Measurements from ENCODE around the gene NFKBIB. TPM values are rescaled to one million over a fixed set of nuclear protein-coding genes. Genes with fewer than 3 reads are reported as not detected.

Gene NFKBIB
- total RNA-seq, 1 experiment from 2014 or later, result 45.4 TPM

DNA sequence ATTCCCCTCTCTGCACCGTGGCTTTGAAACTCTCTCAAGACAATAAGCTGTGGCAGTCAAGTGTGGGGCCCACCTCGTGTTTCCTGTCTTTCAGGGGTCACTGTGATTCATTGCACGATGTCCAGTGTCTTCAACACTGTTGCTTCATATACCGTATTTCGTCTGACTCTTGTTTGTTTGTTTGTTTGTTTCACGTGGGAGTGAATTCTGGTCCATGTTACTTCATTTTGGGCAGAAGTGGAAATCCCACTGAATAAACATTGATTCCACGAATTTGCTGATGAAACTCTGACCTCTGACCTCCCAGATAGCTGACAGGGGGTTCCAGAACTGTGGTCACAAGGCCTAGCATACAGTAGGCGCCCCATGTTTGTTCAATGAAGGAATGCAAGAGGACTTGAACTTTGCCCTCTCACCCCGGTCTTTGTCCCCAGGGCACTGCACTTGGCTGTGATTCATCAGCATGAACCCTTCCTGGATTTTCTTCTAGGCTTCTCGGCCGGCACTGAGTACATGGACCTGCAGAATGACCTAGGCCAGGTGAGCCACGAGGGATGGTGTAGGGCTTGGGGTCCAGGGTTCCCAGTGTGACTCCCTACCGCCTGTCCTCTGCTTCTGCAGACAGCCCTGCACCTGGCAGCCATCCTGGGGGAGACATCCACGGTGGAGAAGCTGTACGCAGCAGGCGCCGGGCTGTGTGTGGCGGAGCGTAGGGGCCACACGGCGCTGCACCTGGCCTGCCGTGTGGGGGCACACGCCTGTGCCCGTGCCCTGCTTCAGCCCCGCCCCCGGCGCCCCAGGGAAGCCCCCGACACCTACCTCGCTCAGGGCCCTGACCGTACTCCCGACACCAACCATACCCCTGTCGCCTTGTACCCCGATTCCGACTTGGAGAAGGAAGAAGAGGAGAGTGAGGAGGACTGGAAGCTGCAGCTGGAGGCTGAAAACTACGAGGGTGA is 5.1 kb downstream of the NFKBIB start:
- Mint-ChIP-seq H3K4me1 (ENCODE audit: insufficient read depth, unreplicated experiment) (peaks cover 11% of the 10 kb centered on the region), H3K4me3 (ENCODE audit: unreplicated experiment) (no peak overlapping the region), H3K9me3 (ENCODE audit: unreplicated experiment) (no peaks in the 10 kb centered on the region), H3K27ac (ENCODE audit: low read depth, unreplicated experiment) (peak overlapping the region; percentile 77), H3K27me3 (ENCODE audit: insufficient read depth, unreplicated experiment) (no peaks in the 10 kb centered on the region), H3K36me3 (ENCODE audit: insufficient read depth, unreplicated experiment) (peaks cover 31% of the 10 kb centered on the region)
- TF ChIP-seq, protein P1, sequence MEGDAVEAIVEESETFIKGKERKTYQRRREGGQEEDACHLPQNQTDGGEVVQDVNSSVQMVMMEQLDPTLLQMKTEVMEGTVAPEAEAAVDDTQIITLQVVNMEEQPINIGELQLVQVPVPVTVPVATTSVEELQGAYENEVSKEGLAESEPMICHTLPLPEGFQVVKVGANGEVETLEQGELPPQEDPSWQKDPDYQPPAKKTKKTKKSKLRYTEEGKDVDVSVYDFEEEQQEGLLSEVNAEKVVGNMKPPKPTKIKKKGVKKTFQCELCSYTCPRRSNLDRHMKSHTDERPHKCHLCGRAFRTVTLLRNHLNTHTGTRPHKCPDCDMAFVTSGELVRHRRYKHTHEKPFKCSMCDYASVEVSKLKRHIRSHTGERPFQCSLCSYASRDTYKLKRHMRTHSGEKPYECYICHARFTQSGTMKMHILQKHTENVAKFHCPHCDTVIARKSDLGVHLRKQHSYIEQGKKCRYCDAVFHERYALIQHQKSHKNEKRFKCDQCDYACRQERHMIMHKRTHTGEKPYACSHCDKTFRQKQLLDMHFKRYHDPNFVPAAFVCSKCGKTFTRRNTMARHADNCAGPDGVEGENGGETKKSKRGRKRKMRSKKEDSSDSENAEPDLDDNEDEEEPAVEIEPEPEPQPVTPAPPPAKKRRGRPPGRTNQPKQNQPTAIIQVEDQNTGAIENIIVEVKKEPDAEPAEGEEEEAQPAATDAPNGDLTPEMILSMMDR (IDR thresholded peaks at IDR 0.05; ENCODE audit: unreplicated experiment), result no peak
- no peak for DNase-seq (ENCODE audit: unreplicated experiment)
- ChIA-PET POLR2A (no interaction called here), CTCF (interaction anchor here (0.6 to 1.8 kb wide), 3 partner anchors 25 to 423 kb away, joined by 3 to 8 read pairs (median 7); partner anchors contain the start of genes MRPS12 and SARS2)
- no TSS peak for BruUV-seq (replicated peaks)
- intact Hi-C loops (cut with micrococcal nuclease), result no loop called here

DNA sequence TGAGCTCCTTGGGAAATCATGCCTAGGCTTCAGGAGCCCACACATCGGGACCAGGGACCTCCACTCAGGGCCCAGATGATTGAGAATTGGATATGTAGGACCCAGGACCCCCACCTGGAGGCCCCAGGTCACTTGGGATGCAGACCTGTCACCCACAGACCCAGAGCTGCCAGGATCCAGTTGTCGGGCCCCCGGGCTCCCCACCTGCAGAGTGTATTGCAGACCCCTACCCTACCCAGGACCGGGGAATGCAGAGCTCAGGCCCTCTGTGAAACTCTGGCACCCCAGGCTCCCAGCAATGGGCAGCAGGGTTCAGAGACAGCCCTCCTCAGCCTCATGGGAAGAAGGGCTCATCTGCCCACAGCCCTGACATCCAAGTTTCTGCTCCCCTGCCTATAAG is 5.9 kb downstream of the NFKBIB start:
- TF ChIP-seq, protein P1 (IDR thresholded peaks at IDR 0.05; ENCODE audit: unreplicated experiment), result no peak

DNA sequence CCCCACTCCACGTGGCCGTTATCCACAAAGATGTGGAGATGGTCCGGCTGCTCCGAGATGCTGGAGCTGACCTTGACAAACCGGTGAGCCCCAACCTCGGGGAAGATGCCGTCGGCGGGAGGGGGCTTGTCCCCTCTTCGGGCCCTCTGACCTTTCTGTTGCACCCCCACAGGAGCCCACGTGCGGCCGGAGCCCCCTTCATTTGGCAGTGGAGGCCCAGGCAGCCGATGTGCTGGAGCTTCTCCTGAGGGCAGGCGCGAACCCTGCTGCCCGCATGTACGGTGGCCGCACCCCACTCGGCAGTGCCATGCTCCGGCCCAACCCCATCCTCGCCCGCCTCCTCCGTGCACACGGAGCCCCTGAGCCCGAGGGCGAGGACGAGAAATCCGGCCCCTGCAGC is 7.5 kb downstream of the NFKBIB start:
- ChIA-PET CTCF (interaction anchor here (0.5 to 1.8 kb wide), 4 partner anchors 12 to 275 kb away, joined by 3 to 10 read pairs (median 3); partner anchors contain the start of gene SARS2), POLR2A (interaction anchor here (0.6 to 2.4 kb wide), 2 partner anchors 23 to 69 kb away, joined by 4 to 5 read pairs; partner anchors contain the start of genes MRPS12 and SARS2)
- intact Hi-C loops (cut with micrococcal nuclease), result no loop called here
- DNase-seq (ENCODE audit: unreplicated experiment), result no peak
- H3K27me3 Mint-ChIP-seq (ENCODE audit: insufficient read depth, unreplicated experiment), result no peaks in the 10 kb centered on the region
- no TSS peak for BruUV-seq (replicated peaks)
- no peak overlapping the region for H3K4me3 Mint-ChIP-seq (ENCODE audit: unreplicated experiment)
- TF ChIP-seq, protein P1 (IDR thresholded peaks at IDR 0.05; ENCODE audit: unreplicated experiment), result no peak
- no peak overlapping the region for H3K27ac Mint-ChIP-seq (ENCODE audit: low read depth, unreplicated experiment)
- H3K9me3 Mint-ChIP-seq (ENCODE audit: unreplicated experiment), result no peaks in the 10 kb centered on the region
- peaks cover 31% of the 10 kb centered on the region for H3K36me3 Mint-ChIP-seq (ENCODE audit: insufficient read depth, unreplicated experiment)
- no peaks in the 10 kb centered on the region for H3K4me1 Mint-ChIP-seq (ENCODE audit: insufficient read depth, unreplicated experiment)

More for the DNA sequence above, 5.9 kb downstream of the NFKBIB start:
- Mint-ChIP-seq H3K4me1 (ENCODE audit: insufficient read depth, unreplicated experiment) (peaks cover 4% of the 10 kb centered on the region), H3K36me3 (ENCODE audit: insufficient read depth, unreplicated experiment) (peaks cover 31% of the 10 kb centered on the region), H3K27ac (ENCODE audit: low read depth, unreplicated experiment) (peak overlapping the region; percentile 46), H3K27me3 (ENCODE audit: insufficient read depth, unreplicated experiment) (no peaks in the 10 kb centered on the region), H3K4me3 (ENCODE audit: unreplicated experiment) (no peak overlapping the region), H3K9me3 (ENCODE audit: unreplicated experiment) (no peaks in the 10 kb centered on the region)
- intact Hi-C loops (cut with micrococcal nuclease), result no loop called here
- ChIA-PET CTCF (interaction anchor here (0.5 to 1.8 kb wide), 5 partner anchors 25 to 422 kb away, joined by 3 to 8 read pairs (median 4); partner anchors contain the start of genes MRPS12 and SARS2), POLR2A (interaction anchor here (2.4 kb wide), 1 partner anchor 24 kb away, joined by 5 read pairs; the partner anchor contains the start of genes MRPS12 and SARS2)
- DNase-seq (ENCODE audit: unreplicated experiment), result no peak
- no TSS peak for BruUV-seq (replicated peaks)

DNA sequence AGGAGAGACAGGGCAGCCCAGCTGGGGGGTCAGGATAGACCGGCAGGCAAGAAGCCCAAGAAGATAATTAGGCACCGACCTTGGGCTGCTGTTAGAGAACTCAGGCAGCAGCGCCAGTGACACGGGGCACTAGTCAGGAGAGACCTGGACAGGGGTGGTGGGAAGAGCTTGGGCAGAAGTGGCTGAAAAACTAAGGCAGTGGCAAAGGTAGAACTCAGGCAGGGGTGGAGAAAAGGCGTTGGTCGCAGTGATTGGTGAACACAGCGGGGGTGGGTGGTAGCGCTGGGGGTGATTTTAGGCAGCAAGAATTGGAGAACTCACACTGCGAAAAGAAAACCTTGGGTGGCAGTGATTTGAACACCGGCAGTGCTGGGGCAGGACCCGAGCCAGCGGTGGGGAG is 7.9 kb downstream of the NFKBIB start:
- BruUV-seq (replicated peaks), result no TSS peak
- POLR2A ChIA-PET, result interaction anchor here (2.4 kb wide), 1 partner anchor 22 kb away, joined by 5 read pairs; the partner anchor contains the start of genes MRPS12 and SARS2
- TF ChIP-seq, protein P1 (IDR thresholded peaks at IDR 0.05; ENCODE audit: unreplicated experiment), result no peak
- no peak overlapping the region for H3K4me3 Mint-ChIP-seq (ENCODE audit: unreplicated experiment)
- H3K9me3 Mint-ChIP-seq (ENCODE audit: unreplicated experiment), result no peaks in the 10 kb centered on the region
- no peak for DNase-seq (ENCODE audit: unreplicated experiment)
- H3K36me3 Mint-ChIP-seq (ENCODE audit: insufficient read depth, unreplicated experiment), result peaks cover 31% of the 10 kb centered on the region
- no peaks in the 10 kb centered on the region for H3K27me3 Mint-ChIP-seq (ENCODE audit: insufficient read depth, unreplicated experiment)
- H3K4me1 Mint-ChIP-seq (ENCODE audit: insufficient read depth, unreplicated experiment), result no peaks in the 10 kb centered on the region
- CTCF ChIA-PET, result interaction anchor here (0.7 to 1.8 kb wide), 3 partner anchors 12 to 274 kb away, joined by 3 to 10 read pairs (median 3); partner anchors contain the start of gene SARS2
- no peak overlapping the region for H3K27ac Mint-ChIP-seq (ENCODE audit: low read depth, unreplicated experiment)
- intact Hi-C loops (cut with micrococcal nuclease), result no loop called here

All from MCF 10A (cell line).